B cell (primary cell): ENCODE results near the gene CPA2. TPM values are rescaled to one million over a fixed set of nuclear protein-coding genes. Genes with fewer than 3 reads are reported as not detected.

Source experiments
- ATAC-seq: fragments of 200-7000 bp; cut with Tn5 transposase; one replicate; pipeline ENCODE4 v1.10.0; 2021; ENCODE audit warnings: low read depth, mild to moderate bottlenecking, moderate number of reproducible peaks, moderate library complexity
- CTCF ChIA-PET: fragments of 350-600 bp; sonication (Branson Sonifier 250); formaldehyde crosslinking; loops from one replicate; lab custom pipeline; 2021; ENCODE audit warnings: antibody characterized with exemption, inconsistent platforms; lab: Charles Lee
- POLR2A ChIA-PET: fragments of 350-600 bp; sonication (Branson Sonifier 250); formaldehyde crosslinking; loops from one replicate; lab custom pipeline; 2021; ENCODE audit warnings: antibody characterized with exemption; lab: Charles Lee
- DNase-seq: peaks from one replicate; pipeline ENCODE4 v3.0.0; 2013
- H2AFZ ChIP-seq: 2 replicates; pipeline ENCODE4 v1.6.1; 2012; ENCODE audit warnings: mild to moderate bottlenecking, low read depth, low read length; ENCODE audit not compliant: insufficient read depth, poor library complexity, severe bottlenecking
- H3K27ac ChIP-seq, 2 donors: 1 replicate in 1 of 2; 2 replicates in 1 of 2; pipeline ENCODE4 v1.5.1; 2012 to 2013; ENCODE audit warnings: low read length in 2 of 2, mild to moderate bottlenecking in 2 of 2, moderate library complexity in 1 of 2
- H3K27me3 ChIP-seq, 4 experiments: fragments of 200-600 bp in 1 of 4; sonication (generic) in 1 of 4; replicated peaks in 1 of 4; 1 replicate in 2 of 4; 2 replicates in 2 of 4; pipeline versions ENCODE4 v1.6.1 to v1.7.0; 2013 to 2016; ENCODE audit warnings: low read length in 3 of 4, mild to moderate bottlenecking in 2 of 4, mixed read lengths in 1 of 4, moderate library complexity in 1 of 4; ENCODE audit not compliant: insufficient read depth in 4 of 4, control insufficient read depth in 3 of 4; ENCODE audit errors: control extremely low read depth in 1 of 4
- H3K36me3 ChIP-seq, 2 experiments: replicated peaks in 1 of 2; 1 replicate in 1 of 2; 2 replicates in 1 of 2; pipeline versions ENCODE4 v1.6.1 to v1.7.1; 2013; ENCODE audit warnings: low read length in 1 of 2; ENCODE audit not compliant: insufficient read depth in 2 of 2, control insufficient read depth in 1 of 2; ENCODE audit errors: control extremely low read depth in 1 of 2, extremely low read depth in 1 of 2
- H3K4me1 ChIP-seq, 2 donors: fragments of 200-600 bp in 1 of 2; sonication (generic) in 1 of 2; 1 replicate in 1 of 2; 2 replicates in 1 of 2; pipeline versions ENCODE4 v1.5.1 to v1.6.1; 2013 to 2017; ENCODE audit warnings: low read length in 2 of 2; ENCODE audit not compliant: control insufficient read depth in 2 of 2, insufficient read depth in 2 of 2
- H3K4me2 ChIP-seq: replicated peaks from 2 replicates; pipeline ENCODE3; 2012; ENCODE audit warnings: mild to moderate bottlenecking, low read depth, low read length; ENCODE audit not compliant: poor library complexity, severe bottlenecking
- H3K4me3 ChIP-seq, 5 experiments: fragments of 200-600 bp in 1 of 5; sonication (generic) in 1 of 5; 1 replicate in 3 of 5; 2 replicates in 2 of 5; pipeline versions ENCODE4 v1.5.1 to v1.7.0; 2011 to 2016; ENCODE audit warnings: low read length in 4 of 5, mild to moderate bottlenecking in 4 of 5, low read depth in 2 of 5, control low read depth in 1 of 5, moderate library complexity in 1 of 5; ENCODE audit not compliant: insufficient read depth in 1 of 5; ENCODE audit errors: control extremely low read depth in 1 of 5, extremely low read depth in 1 of 5
- H3K79me2 ChIP-seq: fragments of 200-600 bp; sonication (generic); one replicate; pipeline ENCODE4 v1.6.0; 2016; ENCODE audit warnings: low read length; ENCODE audit not compliant: control insufficient read depth, insufficient read depth
- H3K9ac ChIP-seq: fragments of 200-600 bp; sonication (generic); 2 replicates; pipeline ENCODE4 v1.6.1; 2017; ENCODE audit warnings: mild to moderate bottlenecking, low read length, moderate library complexity
- H3K9me3 ChIP-seq, 3 donors: one replicate each; pipeline versions ENCODE4 v1.6.1 to v1.7.1; 2013; ENCODE audit warnings: low read length in 2 of 3; ENCODE audit not compliant: control insufficient read depth in 2 of 3, insufficient read depth in 1 of 3; ENCODE audit errors: control extremely low read depth in 1 of 3
- H4K20me1 ChIP-seq: 2 replicates; pipeline ENCODE4 v1.6.0; 2012; ENCODE audit warnings: mild to moderate bottlenecking, low read length; ENCODE audit not compliant: insufficient read depth, control insufficient read depth, poor library complexity, severe bottlenecking
- H3K27ac Mint-ChIP-seq: one replicate; pipeline ENCODE4 v1.8.0; 2021; ENCODE audit warnings: mixed read lengths
- H3K27me3 Mint-ChIP-seq: one replicate; pipeline ENCODE4 v1.8.0; 2021; ENCODE audit warnings: mixed read lengths
- H3K4me1 Mint-ChIP-seq: one replicate; pipeline ENCODE4 v1.8.0; 2021; ENCODE audit warnings: mixed read lengths
- H3K4me3 Mint-ChIP-seq: one replicate; pipeline ENCODE4 v1.8.0; 2021; ENCODE audit warnings: mixed read lengths
- H3K9me3 Mint-ChIP-seq: one replicate; pipeline ENCODE4 v1.8.0; 2022; ENCODE audit warnings: mixed read lengths; ENCODE audit not compliant: insufficient read depth
- CTCF ChIP-seq: fragments of 200-600 bp; IDR thresholded peaks from one replicate; pipeline ENCODE4 v1.8.0; 2022; ENCODE audit warnings: antibody characterized with exemption, mild to moderate bottlenecking
- EZH2 ChIP-seq: IDR thresholded peaks from 2 replicates; pipeline ENCODE4 v1.6.1; 2012; ENCODE audit warnings: borderline replicate concordance, low read depth, mild to moderate bottlenecking, moderate library complexity, low read length; ENCODE audit not compliant: insufficient read depth, poor library complexity, severe bottlenecking
- WGBS: methylation state at CpG from one replicate; pipeline ENCODE4 v1.1.5; 2013; ENCODE audit warnings: missing lambda C conversion rate; ENCODE audit not compliant: insufficient coverage; 5-methylcytosine and 5-hydroxymethylcytosine counted together
- intact Hi-C: fragments of 100-400 bp; cut with micrococcal nuclease; formaldehyde crosslinking; loops from one replicate; pipeline ENCODE4 v1.10.0; 2022
- polyA plus RNA-seq: library from polyadenylated mRNA; depleted of rRNA; stranded (reverse); fragments of >200 nt; gene quantifications from 2 replicates; pipeline ENCODE4 v1.2.3, GENCODE V29; 2012
- total RNA-seq, 2 donors: library from RNA; stranded (reverse); fragments of 120-200 nt in 1 of 2; gene quantifications; 1 replicate in 1 of 2; 2 replicates in 1 of 2; pipeline versions ENCODE4 v1.2.3 to v1.2.4, GENCODE V29; 2013 to 2022

The CPA2 gene
- total and polyA plus RNA-seq, 2 donors (not counting 1 experiment from before 2014, with no cell fraction given) = not detected

- Histone ChIP-seq H3K9ac (no peak overlapping the region), H2AFZ (no peak overlapping the region), H3K27ac (no peak overlapping the region), H3K27me3 (peaks cover 0 to 12% (median 5%) of the 10 kb centered on the region in 4 experiments), H3K4me3 (no peak overlapping the region), H3K4me2 (no peak overlapping the region), H3K36me3 (no peaks in the 10 kb centered on the region), H3K79me2 (no peaks in the 10 kb centered on the region), H4K20me1 (no peaks in the 10 kb centered on the region), H3K4me1 (peaks cover 0 to under 1% of the 10 kb centered on the region in 2 donors), H3K9me3 (no peaks in the 10 kb centered on the region)
- peaks cover 29% of the 10 kb centered on the region for H3K27me3 Mint-ChIP-seq
- DNase-seq (no peak), ATAC-seq (no peak)
- no peak overlapping the region for H3K27ac Mint-ChIP-seq
- H3K9me3 Mint-ChIP-seq = no peaks in the 10 kb centered on the region
- H3K4me3 Mint-ChIP-seq = no peak overlapping the region
- intact Hi-C loops = no loop called here
- 93% methylated on average over 7 of the region's 15 CpGs for WGBS
- TF ChIP-seq EZH2 = no peak
- ChIA-PET POLR2A (no interaction called here), CTCF (no interaction called here)
- no peaks in the 10 kb centered on the region for H3K4me1 Mint-ChIP-seq
Measured at GRCh38 chr7:130277763-130278643, 11.3 kb downstream of the CPA2 start.

- H3K9me3 ChIP-seq = no peaks in the 10 kb centered on the region
- ATAC-seq (no peak), DNase-seq (no peak)
- H3K27ac ChIP-seq = no peak overlapping the region
- Mint-ChIP-seq H3K9me3 (no peaks in the 10 kb centered on the region), H3K4me3 (no peak overlapping the region), H3K27ac (no peak overlapping the region), H3K4me1 (no peaks in the 10 kb centered on the region), H3K27me3 (peaks cover 31% of the 10 kb centered on the region)
- intact Hi-C loops = no loop called here
- no peak overlapping the region for H3K9ac ChIP-seq
- H3K79me2 ChIP-seq = no peaks in the 10 kb centered on the region
- H3K4me3 ChIP-seq = no peak overlapping the region
- no peak for TF ChIP-seq CTCF
- TF ChIP-seq EZH2 = no peak
- ChIA-PET POLR2A (no interaction called here), CTCF (no interaction called here)
- no peaks in the 10 kb centered on the region for H3K36me3 ChIP-seq
- no peak overlapping the region for H3K4me2 ChIP-seq
- H3K4me1 ChIP-seq = no peaks in the 10 kb centered on the region
- no peaks in the 10 kb centered on the region for H4K20me1 ChIP-seq
- H2AFZ ChIP-seq = no peak overlapping the region
- H3K27me3 ChIP-seq = peaks cover 0 to 9% (median 5%) of the 10 kb centered on the region in 4 experiments
Measured at GRCh38 chr7:130278860-130279259, 12.2 kb downstream of the CPA2 start.
